H7 (cell line): ENCODE measurements around the gene NEXN. TPM values are rescaled to one million over a fixed set of nuclear protein-coding genes. Genes with fewer than 3 reads are reported as not detected.
"Not testable (repeated sequence)": the region's sequence is repeated elsewhere in the genome, so short reads cannot be mapped to it uniquely, and the experiment has no call there.

Source experiments
- DNase-seq: peaks from one replicate; pipeline ENCODE4 v3.0.0; 2012
- H3K27me3 ChIP-seq: 2 replicates; pipeline ENCODE4 v1.6.0; 2011; ENCODE audit warnings: mild to moderate bottlenecking, low read length; ENCODE audit not compliant: control insufficient read depth, insufficient read depth
- H3K36me3 ChIP-seq: replicated peaks from 2 replicates; pipeline ENCODE4 v1.5.1; 2011; ENCODE audit warnings: low read length; ENCODE audit not compliant: control insufficient read depth, insufficient read depth
- H3K4me3 ChIP-seq: 2 replicates; pipeline ENCODE4 v1.5.1; 2011; ENCODE audit warnings: low read depth, mild to moderate bottlenecking, control low read depth, low read length, moderate library complexity; ENCODE audit not compliant: insufficient read depth
- total RNA-seq: library from RNA; depleted of rRNA; stranded (reverse); fragments of >200 nt; shearing (Covaris generic); gene quantifications from 2 replicates; pipeline ENCODE4 v1.2.3, GENCODE V29; 2014

Gene NEXN
- total RNA-seq, 1 experiment from 2014 or later, result 0.90 TPM

DNA sequence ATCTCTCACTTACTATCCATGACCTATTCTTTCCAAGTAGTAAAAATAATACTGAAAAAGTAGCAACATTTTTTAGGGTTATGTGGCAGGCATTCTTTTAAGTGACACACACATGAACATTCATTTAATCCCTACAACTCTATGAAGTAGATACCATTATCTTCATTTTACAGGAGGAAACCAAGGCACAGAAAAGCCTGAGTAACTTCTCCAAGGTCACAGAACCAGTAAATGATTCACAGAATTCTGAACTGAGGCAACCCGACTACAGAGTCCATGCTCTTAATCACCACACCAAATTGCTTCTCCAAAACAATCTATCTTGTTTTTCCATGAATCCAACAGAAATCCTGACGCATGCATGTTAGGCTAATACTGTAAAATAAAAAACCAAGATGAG is 73.0 kb downstream of the NEXN start:
- H3K27me3 ChIP-seq, result no peaks in the 10 kb centered on the region
- no peak overlapping the region for H3K4me3 ChIP-seq
- peaks cover 54% of the 10 kb centered on the region for H3K36me3 ChIP-seq
- no peak for DNase-seq

DNA sequence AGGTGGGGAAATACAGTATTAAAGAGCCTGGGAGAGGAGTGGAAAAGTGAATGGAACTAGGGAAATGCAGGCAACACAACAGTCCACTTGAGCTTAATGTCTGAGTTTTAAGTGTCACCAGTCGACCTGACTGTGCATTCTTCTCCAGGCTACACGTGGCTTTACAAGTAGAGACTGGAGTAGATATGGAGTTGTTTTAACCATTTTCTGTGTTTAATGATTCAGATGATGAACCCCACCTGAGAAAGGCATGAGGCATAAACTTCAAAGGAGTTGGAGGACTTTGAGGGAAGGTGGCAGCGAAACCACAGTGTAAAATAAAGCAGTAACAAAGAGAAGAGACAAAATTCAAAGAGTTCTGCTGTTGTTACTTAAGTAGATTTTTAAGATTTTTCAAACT is 77.9 kb downstream of the NEXN start:
- Histone ChIP-seq H3K27me3 (no peaks in the 10 kb centered on the region), H3K36me3 (peaks cover 42% of the 10 kb centered on the region), H3K4me3 (no peak overlapping the region)
- no peak for DNase-seq

DNA sequence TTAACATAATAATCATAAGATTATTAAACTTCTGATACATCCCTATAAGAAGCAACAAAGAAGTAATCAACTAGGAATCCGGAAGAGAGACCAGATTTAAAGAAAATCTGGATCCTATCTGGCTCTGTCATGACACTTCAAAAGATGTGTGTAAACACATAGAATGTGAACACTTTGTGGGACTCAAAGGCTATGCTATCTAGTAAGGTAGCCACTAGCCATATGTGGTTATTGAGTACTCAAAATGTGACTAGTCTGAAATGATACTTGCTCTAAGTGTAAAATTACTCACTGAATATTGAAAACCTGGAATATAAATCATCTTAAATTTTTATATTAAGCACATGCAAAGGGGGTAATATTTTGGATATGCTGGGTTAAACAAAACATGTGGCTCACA is 81.8 kb downstream of the NEXN start:
- H3K36me3 ChIP-seq, result peaks cover 18% of the 10 kb centered on the region
- H3K27me3 ChIP-seq, result no peaks in the 10 kb centered on the region
- no peak overlapping the region for H3K4me3 ChIP-seq
- DNase-seq, result no peak

GRCh38 chr1:77972080-77972479 is 83.7 kb downstream of the NEXN start:
- peaks cover 10% of the 10 kb centered on the region for H3K36me3 ChIP-seq
- no peaks in the 10 kb centered on the region for H3K27me3 ChIP-seq
- no peak overlapping the region for H3K4me3 ChIP-seq
- DNase-seq, result no peak

- Histone ChIP-seq H3K27me3 (no peaks in the 10 kb centered on the region), H3K36me3 (no peaks in the 10 kb centered on the region), H3K4me3 (no peak overlapping the region)
- no peak for DNase-seq
Measured at GRCh38 chr1:77975386-77975785, 87.0 kb downstream of the NEXN start.

GRCh38 chr1:77975907-77976306 is 87.5 kb downstream of the NEXN start:
- Histone ChIP-seq H3K36me3 (no peaks in the 10 kb centered on the region), H3K4me3 (no peak overlapping the region; the same call in 1 of the 2 replicates), H3K27me3 (no peaks in the 10 kb centered on the region)
- no peak for DNase-seq

DNA sequence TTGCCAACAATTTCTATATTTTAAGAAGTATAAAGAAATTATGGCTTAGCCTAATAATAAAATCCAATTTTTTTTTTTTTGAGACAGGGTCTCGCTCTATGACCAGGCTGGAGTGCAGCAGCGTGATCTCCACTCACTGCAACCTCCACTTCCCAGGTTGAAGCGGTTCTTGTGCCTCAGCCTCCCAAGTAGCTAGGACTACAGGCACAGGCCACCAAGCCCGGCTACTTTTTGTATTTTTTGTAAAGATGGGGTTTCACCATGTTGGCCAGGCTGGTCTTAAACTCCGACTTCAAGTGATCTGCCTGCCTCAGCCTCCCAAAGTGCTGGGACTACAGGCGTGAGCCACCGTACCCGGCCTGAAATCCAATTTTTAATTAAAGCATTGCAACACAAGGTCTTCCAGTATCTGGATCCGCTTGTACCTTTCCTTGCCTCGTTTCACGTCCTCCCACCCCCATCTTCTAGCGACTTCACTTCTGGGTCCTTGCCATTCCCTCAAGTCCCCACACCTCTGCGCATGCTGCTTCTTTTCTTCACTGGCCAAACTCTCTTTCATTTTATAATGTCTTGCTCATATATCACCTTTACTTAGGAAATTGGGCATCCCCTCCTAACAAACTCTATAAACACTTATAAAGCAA is 88.1 kb downstream of the NEXN start:
- Histone ChIP-seq H3K27me3 (no peaks in the 10 kb centered on the region), H3K36me3 (no peaks in the 10 kb centered on the region), H3K4me3 (peak overlapping the region; percentile 15)
- DNase-seq, result no peak

DNA sequence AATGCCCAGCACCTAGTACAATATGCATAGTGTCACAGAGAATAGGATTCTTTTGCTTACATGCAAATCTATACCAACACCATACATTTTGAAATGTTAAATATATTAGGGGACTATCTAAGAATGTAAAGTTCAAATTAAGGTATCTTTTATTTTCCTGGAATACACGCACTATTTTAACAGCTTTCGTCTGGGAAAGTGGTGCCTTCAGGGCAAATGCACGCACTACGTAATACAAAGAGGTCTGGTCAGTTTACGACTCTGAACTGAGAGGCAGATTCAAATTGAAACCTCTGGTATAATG is 89.5 kb downstream of the NEXN start:
- Histone ChIP-seq H3K27me3 (no peaks in the 10 kb centered on the region), H3K36me3 (no peaks in the 10 kb centered on the region), H3K4me3 (peak overlapping the region; percentile 100)
- DNase-seq, result no peak

DNA sequence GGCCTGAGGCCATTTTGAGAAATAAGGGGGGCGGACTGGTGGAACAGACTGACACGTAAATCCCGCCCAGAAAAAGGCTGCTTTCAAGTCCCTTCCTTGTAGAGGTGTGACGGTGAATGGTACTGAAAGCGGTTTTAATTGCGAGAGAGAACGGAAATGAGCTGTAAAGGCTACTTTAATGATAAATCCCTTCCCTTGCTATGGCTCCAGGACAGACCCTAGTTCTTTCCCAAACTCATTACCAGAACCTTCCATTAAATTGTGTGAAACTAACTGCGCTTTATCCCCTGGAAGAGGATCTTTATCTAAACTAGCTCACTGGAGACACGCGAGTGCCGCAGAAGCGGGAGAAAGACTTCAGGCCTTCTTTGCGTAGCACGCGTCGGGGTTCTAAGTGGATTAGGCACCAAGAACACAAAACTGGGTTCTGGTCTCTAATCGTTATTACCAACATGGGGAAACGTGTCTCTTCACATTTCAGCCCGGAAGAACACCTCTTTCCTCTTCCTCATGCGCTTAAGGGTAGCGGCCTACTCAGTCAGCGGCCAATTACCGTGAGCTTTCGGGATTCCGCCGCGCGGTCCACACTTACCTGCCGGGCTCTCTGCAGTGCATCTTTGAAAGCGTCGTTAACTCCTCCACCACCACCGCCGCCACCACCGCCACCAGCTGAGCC is 90.0 kb downstream of the NEXN start:
- Histone ChIP-seq H3K4me3 (peak overlapping the region; percentile 100), H3K36me3 (no peaks in the 10 kb centered on the region), H3K27me3 (no peaks in the 10 kb centered on the region)
- peak; percentile 51 for DNase-seq

DNA sequence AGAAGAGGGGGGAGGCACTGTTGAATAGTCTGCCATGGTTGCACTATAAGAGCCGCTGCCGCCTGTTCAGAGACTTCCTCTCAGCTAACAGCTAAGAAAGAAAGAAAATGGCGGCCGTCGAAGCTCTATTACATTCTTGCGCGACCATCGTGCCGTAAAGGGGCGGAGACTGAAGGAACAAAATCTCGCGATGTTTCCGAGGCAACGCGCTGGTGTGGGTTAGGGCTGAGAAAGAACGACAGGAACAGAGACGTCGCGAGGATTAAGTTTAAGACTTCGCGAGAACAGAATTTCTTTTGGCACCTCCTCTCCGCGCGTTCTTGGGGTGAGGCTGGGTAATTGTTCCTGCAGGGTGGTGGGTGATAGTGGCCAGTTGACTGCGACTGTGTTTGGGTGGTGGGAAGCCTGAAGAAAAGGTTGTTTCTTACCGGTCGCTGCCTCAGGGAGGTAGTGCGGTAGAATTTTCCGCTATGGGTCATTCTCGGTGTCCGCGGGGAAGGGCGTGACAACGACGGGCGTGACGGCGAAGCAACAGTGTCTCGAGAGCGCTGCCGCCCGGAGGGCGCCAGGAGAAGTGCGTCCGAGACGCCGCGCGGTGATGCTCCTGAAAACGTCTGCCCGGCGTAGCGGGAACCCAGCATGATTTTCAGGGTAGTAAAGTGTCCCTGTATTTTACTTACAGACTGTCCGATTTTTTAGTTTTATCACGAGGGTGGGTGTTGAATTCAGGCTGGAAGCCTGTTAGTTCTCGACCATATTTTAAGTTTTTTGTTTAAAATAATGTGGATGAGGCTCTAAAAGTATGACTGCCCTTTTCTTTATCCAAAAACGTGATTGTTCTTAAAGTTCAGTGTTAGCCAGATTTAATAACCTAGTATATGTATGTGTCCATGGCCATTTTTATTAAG is 90.8 kb downstream of the NEXN start, which contains the start of gene FUBP1:
FUBP1 (minus strand) TSS at position 104 of the 908 bp plus-strand sequence; CDS start at position 36, 68 bp downstream.
- H3K27me3 ChIP-seq, result no peaks in the 10 kb centered on the region
- peak; percentile 83 for DNase-seq
- no peaks in the 10 kb centered on the region for H3K36me3 ChIP-seq
- peak within 1 kb of the TSS; percentile 100 for H3K4me3 ChIP-seq

- not testable (repeated sequence) for H3K27me3 ChIP-seq, DNase-seq, H3K4me3 ChIP-seq, H3K36me3 ChIP-seq
Measured at GRCh38 chr1:77983352-77983996, 95.0 kb downstream of the NEXN start.

DNA sequence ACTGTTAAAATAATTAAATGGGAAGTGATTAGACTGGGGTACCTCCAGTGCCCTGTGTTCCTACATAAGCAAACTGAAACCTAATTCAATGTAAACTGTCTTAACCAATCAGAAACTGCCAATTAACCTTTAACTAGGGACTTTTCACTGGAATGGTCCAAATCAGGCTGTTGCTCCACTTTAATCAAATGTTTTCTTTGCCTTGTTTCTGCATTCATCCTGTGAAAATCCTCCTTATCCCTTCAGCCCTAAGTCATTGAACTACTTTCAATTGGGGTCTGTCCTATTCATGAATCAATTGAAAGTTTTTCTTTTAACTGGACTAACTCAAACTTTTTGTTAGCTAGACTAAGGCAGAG is 95.6 kb downstream of the NEXN start:
- H3K4me3 ChIP-seq, result no peak overlapping the region
- no peak for DNase-seq
- no peaks in the 10 kb centered on the region for H3K36me3 ChIP-seq
- H3K27me3 ChIP-seq, result no peaks in the 10 kb centered on the region

- Histone ChIP-seq H3K4me3 (no peak overlapping the region), H3K27me3 (no peaks in the 10 kb centered on the region), H3K36me3 (no peaks in the 10 kb centered on the region)
- DNase-seq, result no peak
Measured at GRCh38 chr1:77984629-77985028, 96.2 kb downstream of the NEXN start.

GRCh38 chr1:77986810-77987209 is 98.4 kb downstream of the NEXN start:
- no peak for DNase-seq
- Histone ChIP-seq H3K27me3 (no peaks in the 10 kb centered on the region), H3K36me3 (no peaks in the 10 kb centered on the region; the same call in 1 of the 2 replicates), H3K4me3 (no peak overlapping the region)
